HCT116 (cell line): ENCODE measurements around the gene MRPL34.

Experiments used
- CEBPB ChIP-seq: IDR thresholded peaks from 2 replicates; pipeline ENCODE4 v1.6.1; 2012; ENCODE audit warnings: low read depth
- EGR1 ChIP-seq: IDR thresholded peaks from 2 replicates; pipeline ENCODE4 v1.6.1; 2012; ENCODE audit warnings: low read depth
- POLR2AphosphoS5 ChIP-seq: IDR thresholded peaks from 2 replicates; pipeline ENCODE4 v1.6.1; 2011; ENCODE audit warnings: mild to moderate bottlenecking, low read depth, low read length, moderate library complexity
- RAD21 ChIP-seq: IDR thresholded peaks from 2 replicates; pipeline ENCODE4 v1.6.1; 2012; ENCODE audit warnings: low read depth, mild to moderate bottlenecking
- SP1 ChIP-seq: IDR thresholded peaks from 2 replicates; pipeline ENCODE4 v1.6.1; 2012; ENCODE audit warnings: low read depth
- TF ChIP-seq, protein P1 (sequence below), 3 experiments: fragments of 200-600 bp in 1 of 3; sonication (generic) in 1 of 3; IDR thresholded peaks in 2 of 3; conservative IDR thresholded peaks in 1 of 3; 2 replicates each; pipeline ENCODE4 v1.5.1; 2012 to 2017; ENCODE audit warnings: low read depth in 2 of 3, low read length in 2 of 3, antibody characterized with exemption in 1 of 3, borderline replicate concordance in 1 of 3, control low read depth in 1 of 3, mild to moderate bottlenecking in 1 of 3, mixed read lengths in 1 of 3, mixed run types in 1 of 3, moderate library complexity in 1 of 3; ENCODE audit not compliant: insufficient read depth in 1 of 3
- TF ChIP-seq, protein P2 (sequence below): IDR thresholded peaks from 2 replicates; pipeline ENCODE4 v1.6.1; 2011; ENCODE audit warnings: mild to moderate bottlenecking, low read length, moderate library complexity; ENCODE audit not compliant: insufficient replicate concordance; ENCODE audit errors: extremely low read depth
- TF ChIP-seq, protein P3 (sequence below): IDR thresholded peaks from 2 replicates; pipeline ENCODE4 v1.6.1; 2012

- TF ChIP-seq, protein P1, sequence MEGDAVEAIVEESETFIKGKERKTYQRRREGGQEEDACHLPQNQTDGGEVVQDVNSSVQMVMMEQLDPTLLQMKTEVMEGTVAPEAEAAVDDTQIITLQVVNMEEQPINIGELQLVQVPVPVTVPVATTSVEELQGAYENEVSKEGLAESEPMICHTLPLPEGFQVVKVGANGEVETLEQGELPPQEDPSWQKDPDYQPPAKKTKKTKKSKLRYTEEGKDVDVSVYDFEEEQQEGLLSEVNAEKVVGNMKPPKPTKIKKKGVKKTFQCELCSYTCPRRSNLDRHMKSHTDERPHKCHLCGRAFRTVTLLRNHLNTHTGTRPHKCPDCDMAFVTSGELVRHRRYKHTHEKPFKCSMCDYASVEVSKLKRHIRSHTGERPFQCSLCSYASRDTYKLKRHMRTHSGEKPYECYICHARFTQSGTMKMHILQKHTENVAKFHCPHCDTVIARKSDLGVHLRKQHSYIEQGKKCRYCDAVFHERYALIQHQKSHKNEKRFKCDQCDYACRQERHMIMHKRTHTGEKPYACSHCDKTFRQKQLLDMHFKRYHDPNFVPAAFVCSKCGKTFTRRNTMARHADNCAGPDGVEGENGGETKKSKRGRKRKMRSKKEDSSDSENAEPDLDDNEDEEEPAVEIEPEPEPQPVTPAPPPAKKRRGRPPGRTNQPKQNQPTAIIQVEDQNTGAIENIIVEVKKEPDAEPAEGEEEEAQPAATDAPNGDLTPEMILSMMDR (IDR thresholded peaks at IDR 0.05 in 2 of 3, conservative IDR thresholded peaks at IDR 0.05 in 1 of 3; ENCODE audit: borderline replicate concordance in 1 of 3, insufficient read depth in 1 of 3, low read depth in 2 of 3, low read length in 2 of 3), result no peak
- no peak for TF ChIP-seq POLR2AphosphoS5
- no peak for TF ChIP-seq SP1
- TF ChIP-seq, protein P2, sequence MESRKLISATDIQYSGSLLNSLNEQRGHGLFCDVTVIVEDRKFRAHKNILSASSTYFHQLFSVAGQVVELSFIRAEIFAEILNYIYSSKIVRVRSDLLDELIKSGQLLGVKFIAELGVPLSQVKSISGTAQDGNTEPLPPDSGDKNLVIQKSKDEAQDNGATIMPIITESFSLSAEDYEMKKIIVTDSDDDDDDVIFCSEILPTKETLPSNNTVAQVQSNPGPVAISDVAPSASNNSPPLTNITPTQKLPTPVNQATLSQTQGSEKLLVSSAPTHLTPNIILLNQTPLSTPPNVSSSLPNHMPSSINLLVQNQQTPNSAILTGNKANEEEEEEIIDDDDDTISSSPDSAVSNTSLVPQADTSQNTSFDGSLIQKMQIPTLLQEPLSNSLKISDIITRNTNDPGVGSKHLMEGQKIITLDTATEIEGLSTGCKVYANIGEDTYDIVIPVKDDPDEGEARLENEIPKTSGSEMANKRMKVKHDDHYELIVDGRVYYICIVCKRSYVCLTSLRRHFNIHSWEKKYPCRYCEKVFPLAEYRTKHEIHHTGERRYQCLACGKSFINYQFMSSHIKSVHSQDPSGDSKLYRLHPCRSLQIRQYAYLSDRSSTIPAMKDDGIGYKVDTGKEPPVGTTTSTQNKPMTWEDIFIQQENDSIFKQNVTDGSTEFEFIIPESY, result no peak
- no peak for TF ChIP-seq CEBPB
- TF ChIP-seq, protein P3, sequence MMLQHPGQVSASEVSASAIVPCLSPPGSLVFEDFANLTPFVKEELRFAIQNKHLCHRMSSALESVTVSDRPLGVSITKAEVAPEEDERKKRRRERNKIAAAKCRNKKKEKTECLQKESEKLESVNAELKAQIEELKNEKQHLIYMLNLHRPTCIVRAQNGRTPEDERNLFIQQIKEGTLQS, result no peak
- no peak for TF ChIP-seq RAD21
- no peak for TF ChIP-seq EGR1
Measured at GRCh38 chr19:17256130-17256529, 49.5 kb upstream of the MRPL34 start.
